Loucy (cell line): Measurements from ENCODE around the gene THOP1.

Source experiments
- CTCF ChIP-seq: fragments of 200-600 bp; sonication (generic); conservative IDR thresholded peaks from 2 replicates; pipeline ENCODE4 v1.5.1; 2014; ENCODE audit warnings: mild to moderate bottlenecking, antibody characterized with exemption, low read length
- EZH2phosphoT487 ChIP-seq: fragments of 200-600 bp; IDR thresholded peaks from 2 replicates; pipeline ENCODE4 v1.6.1; 2018; ENCODE audit warnings: antibody characterized with exemption, mild to moderate bottlenecking, moderate library complexity, borderline replicate concordance

- TF ChIP-seq CTCF (no peak), EZH2phosphoT487 (no peak)
These were observed 30.4 kb upstream of the THOP1 start for GRCh38 chr19:2754659-2755447.
